GM19372 (cell line): ENCODE results near the gene IFNE.
A peak's percentile ranks its signal among the peaks of the same experiment; 100 is the strongest.
"Not testable (repeated sequence)": the region's sequence is repeated elsewhere in the genome, so short reads cannot be mapped to it uniquely, and the experiment has no call there.

Experiments
- ATAC-seq: cut with Tn5 transposase; IDR thresholded peaks from one replicate; pipeline ENCODE4 v1.9.1; 2021; ENCODE audit warnings: mild to moderate bottlenecking, low read depth, moderate library complexity; ENCODE audit not compliant: unreplicated experiment

Gene IFNE

GRCh38 chr9:21502586-21502985 lies 20.5 kb upstream of the IFNE start:
- ATAC-seq: no peak

GRCh38 chr9:21499912-21500311 lies 17.8 kb upstream of the IFNE start:
- no peak for ATAC-seq

- no peak for ATAC-seq
Observed at GRCh38 chr9:21491756-21492155, 9.6 kb upstream of the IFNE start.

- ATAC-seq: no peak
Observed at GRCh38 chr9:21481470-21482056, 550 bp downstream of the IFNE start.

GRCh38 chr9:21479152-21479702 lies 2.9 kb downstream of the IFNE start:
- no peak for ATAC-seq

GRCh38 chr9:21477466-21477865 lies 4.6 kb downstream of the IFNE start:
- ATAC-seq: no peak

- ATAC-seq: no peak
Observed at GRCh38 chr9:21473236-21473635, 8.9 kb downstream of the IFNE start.

- ATAC-seq: no peak
Observed at GRCh38 chr9:21470126-21470525, 12.0 kb downstream of the IFNE start.

GRCh38 chr9:21465859-21466518 lies 16.1 kb downstream of the IFNE start:
- ATAC-seq: no peak

GRCh38 chr9:21465138-21465537 lies 17.0 kb downstream of the IFNE start:
- no peak for ATAC-seq

- no peak for ATAC-seq
Observed at GRCh38 chr9:21461377-21461776, 20.7 kb downstream of the IFNE start.

- peak; percentile 88 for ATAC-seq
Observed at GRCh38 chr9:21455320-21455719, 26.8 kb downstream of the IFNE start.

GRCh38 chr9:21454149-21454548 lies 28.0 kb downstream of the IFNE start:
- ATAC-seq: no peak

GRCh38 chr9:21452681-21453080 lies 29.4 kb downstream of the IFNE start:
- ATAC-seq: no peak

GRCh38 chr9:21450733-21451394 lies 31.2 kb downstream of the IFNE start:
- no peak for ATAC-seq

- not testable (repeated sequence) for ATAC-seq
Observed at GRCh38 chr9:21449312-21449711, 32.8 kb downstream of the IFNE start.

GRCh38 chr9:21443849-21444625 lies 38.1 kb downstream of the IFNE start:
- peak; percentile 70 for ATAC-seq

GRCh38 chr9:21440139-21440538 lies 42.0 kb downstream of the IFNE start, which contains the start of gene IFNA1:
Gene IFNA1 (plus strand): TSS chr9:21440439. CDS start chr9:21440508, 69 bp downstream.
- ATAC-seq: no peak

GRCh38 chr9:21435015-21435383 lies 47.1 kb downstream of the IFNE start:
- ATAC-seq: not testable (repeated sequence)

GRCh38 chr9:21434202-21435014 lies 47.7 kb downstream of the IFNE start:
- no peak for ATAC-seq
